A673 (cell line): Measurements from ENCODE around the gene KCNB1. TPM values are rescaled to one million over a fixed set of nuclear protein-coding genes. Genes with fewer than 3 reads are reported as not detected.

ENCODE experiments used
- BruUV-seq: library from RNA; stranded (reverse); fragments of 400-500 nt; replicated peaks from 2 replicates; lab custom pipeline; 2021; lab: Mats Ljungman, UMichigan
- CTCF ChIA-PET: fragments of 300-600 bp; sonication (Branson Sonifier 250); formaldehyde crosslinking; loops from one replicate; lab custom pipeline; 2022; ENCODE audit warnings: antibody characterized with exemption; lab: Charles Lee
- POLR2A ChIA-PET: fragments of 300-600 bp; sonication (Branson Sonifier 250); formaldehyde crosslinking; loops from one replicate; lab custom pipeline; 2022; ENCODE audit warnings: antibody characterized with exemption; ENCODE audit not compliant: low non-redundant PET; lab: Charles Lee
- DNase-seq: peaks from one replicate; pipeline ENCODE4 v3.0.0-alpha.2; 2015; ENCODE audit warnings: low spot score
- H3K27ac ChIP-seq: fragments of 200-600 bp; sonication (generic); 2 replicates; pipeline ENCODE4 v1.5.1; 2016; ENCODE audit warnings: mixed run types, low read depth, mild to moderate bottlenecking, mixed read lengths, antibody characterized with exemption, low read length; ENCODE audit not compliant: poor library complexity, severe bottlenecking
- H3K27me3 ChIP-seq: fragments of 200-600 bp; sonication (generic); replicated peaks from 2 replicates; pipeline ENCODE4 v1.6.1; 2017; ENCODE audit warnings: mixed run types, low read depth, mild to moderate bottlenecking, mixed read lengths, antibody characterized with exemption, low read length; ENCODE audit not compliant: insufficient read depth, poor library complexity
- H3K36me3 ChIP-seq: fragments of 200-600 bp; sonication (generic); 2 replicates; pipeline ENCODE4 v1.6.1; 2016; ENCODE audit warnings: mixed run types, mild to moderate bottlenecking, mixed read lengths, antibody characterized with exemption, low read length; ENCODE audit not compliant: insufficient read depth, poor library complexity, severe bottlenecking
- H3K4me1 ChIP-seq: fragments of 200-600 bp; sonication (generic); 2 replicates; pipeline ENCODE4 v1.6.1; 2017; ENCODE audit warnings: mixed run types, mild to moderate bottlenecking, mixed read lengths, antibody characterized with exemption, low read length; ENCODE audit not compliant: insufficient read depth, poor library complexity, severe bottlenecking
- H3K4me3 ChIP-seq: fragments of 200-600 bp; sonication (generic); 2 replicates; pipeline ENCODE4 v1.5.1; 2016; ENCODE audit warnings: low read depth, mixed run types, mild to moderate bottlenecking, mixed read lengths, low read length; ENCODE audit not compliant: poor library complexity, severe bottlenecking
- H3K9me3 ChIP-seq: fragments of 200-600 bp; sonication (generic); 2 replicates; pipeline ENCODE4 v1.6.1; 2016; ENCODE audit warnings: mixed run types, low read depth, mild to moderate bottlenecking, mixed read lengths, antibody characterized with exemption, low read length; ENCODE audit not compliant: poor library complexity, severe bottlenecking
- EZH2 ChIP-seq: fragments of 200-600 bp; sonication (generic); IDR thresholded peaks from 2 replicates; pipeline ENCODE4 v1.6.1; 2017; ENCODE audit warnings: borderline replicate concordance, low read depth, mild to moderate bottlenecking, mixed read lengths, antibody characterized with exemption, low read length; ENCODE audit not compliant: poor library complexity, severe bottlenecking
- intact Hi-C: fragments of 100-400 bp; cut with micrococcal nuclease; formaldehyde crosslinking; loops from one replicate; pipeline ENCODE4 v1.10.0; 2022; ENCODE audit not compliant: unreplicated experiment
- total RNA-seq: library from RNA; stranded (reverse); gene quantifications from 2 replicates; pipeline ENCODE4 v1.2.3, GENCODE V29; 2021
- TF ChIP-seq, protein P1 (sequence below): fragments of 300-800, 200-600 bp; sonication (generic); conservative IDR thresholded peaks from 2 replicates; pipeline ENCODE4 v1.5.1; 2017; ENCODE audit warnings: low read depth, mild to moderate bottlenecking, antibody characterized with exemption, low read length, moderate library complexity, mixed read lengths

KCNB1 gene
- total RNA-seq, 1 experiment from 2014 or later: not detected

DNA sequence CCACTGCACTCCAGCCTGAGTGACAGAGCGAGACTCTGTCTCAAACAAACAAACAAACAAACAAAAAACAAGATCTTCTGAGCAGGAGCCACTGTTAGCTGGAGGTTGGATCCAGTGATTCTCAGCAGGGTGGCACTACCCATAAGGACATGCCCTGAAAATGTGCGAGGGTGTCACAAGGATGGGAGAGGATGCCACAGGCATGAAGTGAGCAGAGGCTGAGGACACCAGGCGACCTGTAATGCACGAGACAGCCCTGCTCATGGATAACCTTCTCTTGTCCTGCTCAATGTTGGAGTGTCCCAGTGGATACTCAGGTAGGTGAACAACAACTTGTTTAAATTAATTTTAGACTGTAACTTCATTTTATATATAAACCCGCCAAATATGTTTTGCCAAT lies 76.8 kb downstream of the KCNB1 start:
- TF ChIP-seq, protein P1, sequence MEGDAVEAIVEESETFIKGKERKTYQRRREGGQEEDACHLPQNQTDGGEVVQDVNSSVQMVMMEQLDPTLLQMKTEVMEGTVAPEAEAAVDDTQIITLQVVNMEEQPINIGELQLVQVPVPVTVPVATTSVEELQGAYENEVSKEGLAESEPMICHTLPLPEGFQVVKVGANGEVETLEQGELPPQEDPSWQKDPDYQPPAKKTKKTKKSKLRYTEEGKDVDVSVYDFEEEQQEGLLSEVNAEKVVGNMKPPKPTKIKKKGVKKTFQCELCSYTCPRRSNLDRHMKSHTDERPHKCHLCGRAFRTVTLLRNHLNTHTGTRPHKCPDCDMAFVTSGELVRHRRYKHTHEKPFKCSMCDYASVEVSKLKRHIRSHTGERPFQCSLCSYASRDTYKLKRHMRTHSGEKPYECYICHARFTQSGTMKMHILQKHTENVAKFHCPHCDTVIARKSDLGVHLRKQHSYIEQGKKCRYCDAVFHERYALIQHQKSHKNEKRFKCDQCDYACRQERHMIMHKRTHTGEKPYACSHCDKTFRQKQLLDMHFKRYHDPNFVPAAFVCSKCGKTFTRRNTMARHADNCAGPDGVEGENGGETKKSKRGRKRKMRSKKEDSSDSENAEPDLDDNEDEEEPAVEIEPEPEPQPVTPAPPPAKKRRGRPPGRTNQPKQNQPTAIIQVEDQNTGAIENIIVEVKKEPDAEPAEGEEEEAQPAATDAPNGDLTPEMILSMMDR: no peak
- no peak for TF ChIP-seq EZH2
- no TSS peak for BruUV-seq
- Histone ChIP-seq H3K27me3 (no peaks in the 10 kb centered on the region), H3K4me1 (no peaks in the 10 kb centered on the region), H3K9me3 (no peaks in the 10 kb centered on the region), H3K36me3 (no peaks in the 10 kb centered on the region), H3K27ac (no peak overlapping the region), H3K4me3 (no peak overlapping the region)
- ChIA-PET POLR2A (no interaction called here), CTCF (no interaction called here)
- no peak for DNase-seq
- intact Hi-C loops: no loop called here

DNA sequence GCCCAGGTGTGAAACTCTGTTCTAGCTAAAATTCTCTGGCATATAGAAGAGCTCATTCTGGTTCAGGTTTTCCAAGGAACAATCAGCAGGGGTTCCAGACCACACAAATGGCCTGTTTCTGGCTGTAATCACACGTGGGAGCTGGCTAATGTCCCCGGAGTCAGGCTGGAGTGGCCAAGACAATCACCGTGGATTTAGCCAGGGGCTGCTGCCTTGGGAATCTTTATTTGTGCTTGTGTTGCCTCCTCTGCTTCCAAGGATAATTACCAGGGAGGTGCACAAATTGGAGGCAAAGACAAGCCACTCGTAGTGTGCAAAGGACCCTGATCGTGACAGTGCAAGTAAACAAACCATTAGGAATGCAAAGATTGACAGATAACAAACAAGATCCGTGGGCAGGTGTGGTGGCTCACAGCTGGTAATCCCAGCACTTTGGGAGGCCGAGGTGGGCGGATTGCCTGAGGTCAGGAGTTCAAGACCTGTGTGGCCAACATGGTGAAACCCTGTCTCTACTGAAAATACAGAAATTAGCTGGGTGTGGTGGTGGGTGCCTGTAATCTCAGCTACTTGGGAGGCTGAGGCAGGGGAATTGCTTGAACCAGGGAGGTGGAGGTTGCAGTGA lies 77.3 kb downstream of the KCNB1 start:
- ChIA-PET CTCF (no interaction called here), POLR2A (no interaction called here)

DNA sequence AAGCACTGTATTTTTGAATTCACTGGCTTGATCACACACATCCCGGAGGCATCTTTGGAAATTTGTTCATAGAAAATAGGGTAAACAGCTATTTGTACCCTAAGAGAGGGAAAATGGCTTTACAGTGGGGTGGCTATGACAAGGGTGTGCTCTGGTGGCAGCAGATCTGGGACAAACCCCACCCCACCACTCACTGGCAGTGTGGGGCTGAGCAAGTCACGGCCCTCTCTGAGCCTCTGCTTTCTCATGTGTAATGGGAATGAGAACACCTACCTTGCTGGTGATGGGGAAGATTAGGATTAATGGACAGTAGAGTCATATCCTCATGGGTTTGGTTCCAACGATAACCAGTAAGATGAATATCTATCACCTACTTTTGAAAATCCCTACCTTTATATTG lies 78.0 kb downstream of the KCNB1 start:
- Histone ChIP-seq H3K27me3 (no peaks in the 10 kb centered on the region), H3K4me1 (no peaks in the 10 kb centered on the region), H3K36me3 (no peaks in the 10 kb centered on the region), H3K4me3 (no peak overlapping the region), H3K27ac (no peak overlapping the region), H3K9me3 (no peaks in the 10 kb centered on the region)
- TF ChIP-seq EZH2: no peak
- TF ChIP-seq, protein P1: no peak
- ChIA-PET POLR2A (no interaction called here), CTCF (no interaction called here)
- intact Hi-C loops: no loop called here
- DNase-seq: no peak
- no TSS peak for BruUV-seq

More for the DNA sequence above, 77.3 kb downstream of the KCNB1 start:
- Histone ChIP-seq H3K27ac (no peak overlapping the region), H3K36me3 (no peaks in the 10 kb centered on the region), H3K9me3 (no peaks in the 10 kb centered on the region), H3K27me3 (no peaks in the 10 kb centered on the region), H3K4me1 (no peaks in the 10 kb centered on the region), H3K4me3 (no peak overlapping the region)
- TF ChIP-seq, protein P1: no peak
- no peak for TF ChIP-seq EZH2
- intact Hi-C loops: no loop called here
- no TSS peak for BruUV-seq
- no peak for DNase-seq
